T-helper 2 cell treated with Interferon-gamma antibody and Interleukin-4, amounts not matched to agents 100 ng/mL and 5 ng/mL, for 36 hours (primary cell): ENCODE measurements around the gene ZNF670. TPM values are rescaled to one million over a fixed set of nuclear protein-coding genes. Genes with fewer than 3 reads are reported as not detected.

Source experiments
- intact Hi-C: fragments of 100-400 bp; cut with micrococcal nuclease; formaldehyde crosslinking; loops from one replicate; pipeline ENCODE4 v1.15.1; 2023
- total RNA-seq: library from RNA; stranded (reverse); gene quantifications from 2 replicates; pipeline ENCODE4 v1.2.3, GENCODE V29; 2022

Gene ZNF670
- total RNA-seq, 1 donor from 2014 or later = 2.0 TPM

GRCh38 chr1:247104965-247105364 lies 26.4 kb upstream of the ZNF670 start:
- intact Hi-C loops = loop anchor here (1.0 to 10.0 kb wide), 5 partner anchors 27 to 1722 kb away; partner anchors contain the start of genes SH3BP5L, ZNF496 and ZNF670

- intact Hi-C loops = loop anchor here (1.0 to 10.0 kb wide), 5 partner anchors 26 to 1723 kb away; partner anchors contain the start of genes SH3BP5L, ZNF496 and ZNF670
Observed at GRCh38 chr1:247103859-247104591, 25.4 kb upstream of the ZNF670 start, which contains the start of gene ZNF669. Gene ZNF669, minus strand, starts transcription at chr1:247104356. Its CDS starts 157 bp downstream, at chr1:247104199.

- intact Hi-C loops = loop anchor here (5.0 to 10.0 kb wide), 2 partner anchors 232 to 1725 kb away; partner anchors contain the start of genes SH3BP5L and ZNF496
Observed at GRCh38 chr1:247102381-247102780, 23.8 kb upstream of the ZNF670 start.

- intact Hi-C loops = loop anchor here (5.0 to 10.0 kb wide), 2 partner anchors 234 to 1727 kb away; partner anchors contain the start of genes SH3BP5L and ZNF496
Observed at GRCh38 chr1:247100676-247101279, 22.2 kb upstream of the ZNF670 start.

- intact Hi-C loops = no loop called here
Observed at GRCh38 chr1:247096958-247097357, 18.3 kb upstream of the ZNF670 start.

GRCh38 chr1:247096544-247096943 lies 17.9 kb upstream of the ZNF670 start:
- intact Hi-C loops = no loop called here

GRCh38 chr1:247096112-247096511 lies 17.5 kb upstream of the ZNF670 start:
- intact Hi-C loops = no loop called here

- intact Hi-C loops = no loop called here
Observed at GRCh38 chr1:247090455-247090854, 11.8 kb upstream of the ZNF670 start.

GRCh38 chr1:247089616-247090375 lies 11.2 kb upstream of the ZNF670 start:
- intact Hi-C loops = no loop called here

- intact Hi-C loops = no loop called here
Observed at GRCh38 chr1:247088967-247089366, 10.4 kb upstream of the ZNF670 start.

- intact Hi-C loops = no loop called here
Observed at GRCh38 chr1:247087256-247087655, 8.6 kb upstream of the ZNF670 start.

- intact Hi-C loops = no loop called here
Observed at GRCh38 chr1:247085310-247085709, 6.7 kb upstream of the ZNF670 start.

GRCh38 chr1:247084771-247085170 lies 6.2 kb upstream of the ZNF670 start:
- intact Hi-C loops = no loop called here

GRCh38 chr1:247079141-247079874 lies 697 bp upstream of the ZNF670 start:
- intact Hi-C loops = loop anchor here (5.0 to 10.0 kb wide), 2 partner anchors 133 to 385 kb away; no protein-coding TSS in a partner anchor

GRCh38 chr1:247077876-247078257 lies 744 bp downstream of the ZNF670 start:
- intact Hi-C loops = loop anchor here (1.0 to 10.0 kb wide), 6 partner anchors 26 to 383 kb away; partner anchors contain the start of genes AHCTF1, ZNF496 and ZNF669

GRCh38 chr1:247077213-247077612 lies 1.4 kb downstream of the ZNF670 start:
- intact Hi-C loops = loop anchor here (5.0 to 10.0 kb wide), 2 partner anchors 135 to 382 kb away; no protein-coding TSS in a partner anchor

GRCh38 chr1:247070645-247071044 lies 8.0 kb downstream of the ZNF670 start:
- intact Hi-C loops = loop anchor here (10.0 kb wide), 1 partner anchor 376 kb away; no protein-coding TSS in a partner anchor

GRCh38 chr1:247064304-247064703 lies 14.3 kb downstream of the ZNF670 start:
- intact Hi-C loops = no loop called here

- intact Hi-C loops = no loop called here
Observed at GRCh38 chr1:247060771-247061170, 17.8 kb downstream of the ZNF670 start.

GRCh38 chr1:247056071-247056470 lies 22.5 kb downstream of the ZNF670 start:
- intact Hi-C loops = no loop called here

GRCh38 chr1:247054992-247055415 lies 23.6 kb downstream of the ZNF670 start:
- intact Hi-C loops = no loop called here
